Stimulated activated CD4-positive, alpha-beta T cell treated with anti-CD3 and anti-CD28 coated beads, Interleukin-1b, Interleukin-23, amount 100 ng/mL, for 4 hours (primary cell): Measurements from ENCODE around the gene SLC22A23.
A peak's percentile ranks its signal among the peaks of the same experiment; 100 is the strongest.

Experiments
- DNase-seq, 2 donors: peaks; one replicate each; pipeline ENCODE4 v3.0.0-alpha.2; 2020; ENCODE audit warnings: low read depth in 2 of 2

Gene SLC22A23

DNA sequence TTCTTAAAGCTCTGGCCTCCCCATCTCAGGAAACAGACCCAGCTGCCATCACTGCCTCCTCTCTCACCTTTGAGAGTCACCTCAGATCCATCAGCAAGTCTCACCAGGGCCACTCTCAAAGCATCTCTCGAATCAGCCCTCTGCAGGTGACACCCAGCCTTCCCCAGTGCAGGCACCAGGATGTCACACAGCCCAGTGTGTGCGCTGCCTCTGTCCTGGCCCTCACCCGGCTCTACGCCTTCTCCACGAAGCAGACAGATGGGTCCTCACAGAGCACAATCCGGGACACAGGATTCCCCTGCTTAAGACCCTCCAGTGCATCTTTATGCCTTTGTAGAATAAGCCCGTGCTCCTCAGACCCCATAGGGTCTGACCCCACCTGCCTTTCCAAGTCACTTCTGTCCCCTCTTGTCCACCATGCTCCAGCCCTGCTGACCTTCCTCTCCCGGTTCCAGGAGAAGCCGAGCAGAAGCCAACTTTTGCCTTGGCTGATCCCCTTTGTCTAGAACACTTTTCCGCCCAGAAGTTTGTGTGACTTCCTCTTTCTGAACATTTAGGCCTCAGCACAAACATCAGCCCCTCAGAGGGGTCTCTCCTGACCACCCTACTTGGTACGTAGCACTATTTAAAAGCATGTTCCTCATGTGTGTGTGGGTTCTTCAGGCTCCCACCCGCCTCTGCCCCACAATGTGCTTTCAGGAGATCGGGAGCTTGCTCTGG, 137.9 kb downstream of the SLC22A23 start:
- no peak for DNase-seq

DNA sequence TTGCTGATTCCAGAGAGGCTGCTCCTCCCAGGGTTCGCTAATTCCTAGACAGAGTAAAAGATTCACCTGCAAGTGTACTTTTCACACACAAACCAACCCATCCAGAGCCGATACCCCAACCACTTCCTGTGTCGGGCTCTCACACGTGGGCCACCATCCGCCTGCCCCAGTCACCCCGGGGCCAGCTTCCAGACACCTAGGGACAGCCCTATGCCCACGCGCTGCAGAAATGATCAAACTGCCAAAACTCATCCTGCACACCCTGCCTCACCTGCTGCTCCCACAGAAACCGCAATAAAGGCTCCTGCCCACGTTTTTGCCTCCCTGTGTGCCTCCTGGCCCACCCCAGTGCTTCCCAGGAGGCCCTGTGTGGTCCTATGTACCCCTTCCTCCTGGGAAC, 138.6 kb downstream of the SLC22A23 start:
- peak in 1 of 2 donors; percentile 18 for DNase-seq

DNA sequence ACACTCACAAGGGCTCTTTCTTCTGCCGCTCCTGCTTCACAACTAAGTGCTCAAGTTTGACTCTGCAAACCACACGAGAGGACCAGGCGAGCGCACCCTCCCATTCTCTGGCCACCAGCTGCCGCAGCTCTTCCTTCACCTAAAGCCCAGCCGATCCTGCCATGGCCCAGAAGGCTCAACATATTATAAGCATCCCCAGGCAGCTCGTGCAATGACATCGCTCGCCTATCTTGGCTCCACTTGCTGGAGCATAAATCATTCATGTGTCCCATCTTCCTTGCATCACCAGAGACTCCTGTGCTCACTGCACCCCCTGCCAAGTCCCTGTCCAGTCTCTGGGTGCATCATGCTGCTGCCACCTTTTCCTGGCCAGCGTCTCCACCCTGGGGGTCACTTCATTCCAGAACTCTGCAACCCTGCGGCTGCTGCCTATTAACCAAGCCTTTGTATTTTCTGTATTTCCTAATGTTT, 139.1 kb downstream of the SLC22A23 start:
- DNase-seq, result no peak

DNA sequence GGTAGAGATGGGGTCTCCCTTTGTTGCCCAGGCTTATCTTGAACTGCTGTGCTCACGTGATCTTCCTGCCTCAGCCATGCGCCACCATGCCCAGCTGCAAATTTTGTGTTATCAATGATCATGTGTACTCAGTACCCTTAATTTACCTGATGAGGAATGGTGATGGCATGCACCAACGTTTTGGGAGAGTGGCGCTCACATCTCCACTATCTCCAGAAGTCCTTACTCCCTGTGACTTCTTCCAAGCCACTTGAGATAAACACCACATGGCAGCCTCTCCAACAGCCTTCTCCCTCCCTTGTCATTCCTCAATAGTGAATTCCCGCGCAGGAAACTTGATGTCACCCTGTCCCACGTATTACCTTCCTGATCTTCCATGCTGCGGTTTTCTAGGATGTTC, 140.0 kb downstream of the SLC22A23 start:
- no peak for DNase-seq

DNA sequence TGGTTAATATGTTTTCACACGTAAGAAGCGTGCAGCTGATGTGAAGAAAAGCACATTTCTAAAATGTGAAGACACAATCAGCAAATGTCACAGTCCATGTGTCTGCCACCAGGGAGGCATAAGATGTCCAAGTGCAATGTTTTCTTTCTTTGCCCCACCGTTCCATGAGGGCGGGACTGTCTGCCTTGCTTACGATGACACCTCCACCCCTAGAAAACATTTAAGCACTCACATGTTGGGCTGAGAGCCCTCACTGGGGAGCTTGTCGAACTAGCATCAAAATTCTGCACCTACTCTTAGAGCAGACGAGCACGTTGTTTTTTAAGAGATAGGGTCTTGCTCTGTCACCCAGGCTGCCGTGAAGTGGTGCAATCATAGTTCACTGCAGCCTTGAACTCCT, 140.5 kb downstream of the SLC22A23 start:
- no peak for DNase-seq

DNA sequence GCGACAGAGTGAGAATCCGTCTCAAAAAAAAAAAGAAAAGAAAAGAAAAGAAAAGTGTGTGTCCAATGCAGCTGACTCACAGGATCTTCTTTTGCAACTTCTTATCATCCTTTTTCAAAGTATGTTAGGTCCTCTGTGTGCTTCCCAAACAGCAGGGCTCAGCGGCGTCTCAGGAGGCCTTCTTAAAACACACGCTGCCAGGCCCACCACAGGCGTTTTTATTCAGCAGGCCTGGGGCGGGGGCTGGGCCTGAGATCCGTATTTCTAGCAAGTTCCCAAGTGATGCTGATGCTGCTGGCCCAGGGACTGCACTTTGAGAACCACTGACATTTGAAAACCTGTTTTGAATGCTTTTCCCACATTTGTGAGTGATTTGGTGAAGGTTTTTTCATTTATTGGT, 141.0 kb downstream of the SLC22A23 start:
- no peak for DNase-seq

DNA sequence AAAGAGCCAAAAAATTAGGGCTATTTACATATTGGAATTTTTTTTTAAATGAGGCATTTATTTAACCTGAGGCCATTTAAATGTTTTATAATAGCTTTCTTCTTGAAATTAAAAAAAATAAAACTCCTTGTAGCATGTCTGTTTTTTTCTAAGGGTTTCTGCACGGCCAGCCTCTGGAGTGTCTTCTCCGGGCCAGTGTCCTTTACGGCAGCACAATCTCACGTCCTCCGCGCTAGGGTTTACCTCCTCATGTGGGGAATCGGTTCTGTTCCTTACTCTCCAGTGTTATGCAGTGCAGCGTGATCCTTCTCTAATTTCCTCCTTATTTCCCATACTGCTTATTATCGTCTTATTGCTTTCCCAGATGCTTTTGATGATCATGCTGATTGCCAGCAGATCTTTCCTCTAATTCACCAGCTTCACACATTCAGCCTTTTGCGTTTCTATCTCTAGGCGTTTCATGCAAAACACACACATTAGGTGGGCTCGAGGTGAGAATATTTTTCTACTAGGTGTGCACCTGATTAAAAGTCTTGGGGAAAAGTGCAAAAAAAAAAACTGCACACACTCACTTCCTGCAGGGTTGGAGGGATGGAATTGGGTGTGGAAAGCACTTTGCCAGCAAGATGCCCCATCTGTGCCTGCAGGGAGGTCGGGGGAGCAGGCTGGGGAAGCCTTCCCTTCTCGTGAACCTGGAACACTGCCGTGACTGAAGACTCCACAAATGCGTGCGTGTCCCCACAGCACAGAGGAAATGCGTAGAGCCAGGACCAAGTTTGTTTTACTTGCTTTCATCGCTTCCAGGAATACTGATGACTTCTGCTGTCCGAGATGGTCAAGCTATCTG, 142.0 kb downstream of the SLC22A23 start:
- no peak for DNase-seq

DNA sequence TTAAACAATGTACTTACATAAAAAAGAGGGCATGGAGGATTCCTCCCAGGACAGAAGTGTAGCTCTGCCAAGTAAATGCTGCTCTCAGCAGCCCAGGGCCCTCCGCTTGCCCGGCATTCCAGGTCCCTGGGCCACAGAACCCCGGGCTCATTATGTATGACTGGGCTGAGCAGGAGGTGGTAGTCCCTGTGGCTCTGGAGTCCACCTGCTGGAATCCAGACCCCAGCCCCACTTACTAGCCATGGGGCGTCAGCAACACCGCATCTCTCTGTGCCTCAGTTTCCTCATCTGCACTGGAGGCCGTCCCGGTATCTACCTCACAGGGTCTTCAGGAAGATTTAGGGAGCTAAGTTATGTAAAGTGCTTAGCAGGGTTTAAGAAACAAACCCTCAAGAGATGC, 142.7 kb downstream of the SLC22A23 start:
- DNase-seq, result no peak

DNA sequence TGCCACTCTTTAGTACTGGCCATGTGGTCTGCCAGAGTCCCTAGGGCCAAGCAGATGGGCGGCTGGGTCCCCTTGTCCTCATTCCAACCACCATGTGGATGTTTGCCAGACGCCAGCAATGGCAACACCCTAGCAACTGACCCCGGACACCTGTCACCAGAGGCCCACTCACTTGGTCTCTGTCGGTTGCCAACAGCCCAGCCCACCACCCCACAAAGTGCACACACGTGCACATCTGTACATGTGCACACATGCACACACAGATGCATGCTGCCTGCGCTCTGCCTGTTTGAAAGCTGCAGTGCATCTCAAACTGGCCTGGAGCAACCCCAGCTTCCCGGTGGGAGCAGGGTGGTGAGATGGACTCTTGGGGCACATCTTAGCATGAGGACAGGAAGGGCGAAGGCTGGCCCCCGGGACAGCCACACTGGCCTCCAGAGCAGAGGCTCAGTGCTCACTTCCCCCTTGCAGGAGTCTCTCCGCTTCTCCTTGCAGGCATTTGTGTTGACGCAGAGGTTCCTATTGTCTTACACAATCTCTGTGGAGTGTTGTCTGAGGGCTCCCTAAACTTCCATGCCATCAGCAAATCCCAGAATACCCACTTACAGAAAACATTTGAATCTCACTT, 144.1 kb downstream of the SLC22A23 start:
- DNase-seq, result no peak

DNA sequence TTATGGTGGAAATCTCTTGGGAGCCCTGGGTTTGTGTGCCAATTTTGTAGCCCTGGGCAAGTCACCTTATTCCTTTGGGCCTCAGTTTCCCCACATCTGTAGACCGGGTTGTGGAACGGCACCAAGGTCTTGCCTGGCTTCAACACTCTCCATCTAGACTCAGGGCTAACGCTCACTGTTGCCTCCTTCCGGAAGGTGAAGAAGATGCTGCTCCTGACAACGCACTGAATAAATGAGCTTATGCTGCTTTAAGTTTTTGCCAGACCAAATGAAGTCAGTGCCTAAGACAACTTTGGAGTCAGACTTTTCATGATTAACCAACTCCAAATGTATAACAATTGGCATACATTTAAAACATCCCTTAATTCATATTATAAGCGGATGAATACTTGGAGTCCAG, 145.0 kb downstream of the SLC22A23 start:
- no peak for DNase-seq

DNA sequence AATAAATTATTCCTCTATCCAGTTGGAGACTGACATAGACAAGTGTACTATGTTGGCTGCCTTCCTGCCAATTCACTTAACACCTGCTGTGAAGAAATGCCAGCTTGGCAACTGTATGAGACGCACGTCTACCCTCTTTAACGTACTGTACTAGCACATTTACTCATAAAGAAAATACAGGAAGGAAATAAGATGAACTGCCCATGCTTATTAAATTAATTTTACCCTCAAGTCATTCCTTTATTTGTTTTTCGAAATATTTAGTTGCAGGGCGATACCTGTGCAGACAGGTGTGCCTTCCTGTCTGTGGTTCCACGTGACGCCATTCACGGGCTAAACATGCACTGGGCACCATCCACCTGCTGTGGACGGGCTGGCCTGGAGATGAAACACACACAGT, 146.1 kb downstream of the SLC22A23 start:
- no peak for DNase-seq

DNA sequence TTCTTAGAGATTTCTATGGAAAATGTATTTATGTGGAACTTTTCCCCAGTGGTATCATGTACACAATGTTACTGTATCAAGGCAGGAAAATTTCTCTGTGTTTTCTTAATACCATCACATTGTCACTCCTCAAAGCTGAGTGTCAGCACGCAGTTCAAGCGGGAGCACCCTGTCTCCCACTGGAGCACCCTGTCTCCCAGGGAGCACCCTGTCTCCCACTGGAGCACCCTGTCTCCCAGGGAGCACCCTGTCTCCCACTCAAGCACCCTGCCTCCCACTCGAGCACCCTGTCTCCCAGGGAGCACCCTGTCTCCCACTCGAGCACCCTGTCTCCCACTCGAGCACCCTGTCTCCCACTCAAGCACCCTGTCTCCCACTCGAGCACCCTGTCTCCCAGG, 146.8 kb downstream of the SLC22A23 start:
- DNase-seq, result no peak

DNA sequence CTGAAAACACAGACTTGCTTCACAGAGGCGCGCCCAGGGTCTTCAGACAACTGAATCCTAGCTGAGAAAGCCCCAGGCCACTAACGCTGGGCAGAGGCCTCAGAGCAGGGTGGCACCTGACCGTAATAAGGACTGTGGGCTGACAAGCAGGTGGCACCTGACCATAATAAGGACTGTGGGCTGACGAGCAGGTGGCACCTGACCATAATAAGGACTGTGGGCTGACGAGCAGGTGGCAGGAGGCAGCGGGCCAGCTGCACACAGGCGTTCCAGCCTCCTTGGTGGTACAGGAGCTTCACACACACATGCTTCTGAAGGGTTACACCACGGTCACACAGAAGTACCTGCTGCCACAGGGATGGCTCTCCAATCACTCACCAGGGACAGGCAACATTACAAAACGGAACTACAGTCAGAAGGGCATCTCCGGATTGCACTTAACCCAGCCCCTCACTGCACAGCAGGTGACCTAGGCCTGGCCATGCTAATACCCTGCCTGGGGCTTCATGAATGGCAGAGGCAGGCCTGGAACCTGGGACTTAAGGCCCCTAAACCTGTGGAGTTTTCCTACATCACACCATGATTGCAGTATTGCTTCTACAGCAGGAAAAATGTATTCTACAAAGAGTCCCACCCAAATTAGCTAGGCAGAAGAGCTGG, 147.3 kb downstream of the SLC22A23 start:
- no peak for DNase-seq

DNA sequence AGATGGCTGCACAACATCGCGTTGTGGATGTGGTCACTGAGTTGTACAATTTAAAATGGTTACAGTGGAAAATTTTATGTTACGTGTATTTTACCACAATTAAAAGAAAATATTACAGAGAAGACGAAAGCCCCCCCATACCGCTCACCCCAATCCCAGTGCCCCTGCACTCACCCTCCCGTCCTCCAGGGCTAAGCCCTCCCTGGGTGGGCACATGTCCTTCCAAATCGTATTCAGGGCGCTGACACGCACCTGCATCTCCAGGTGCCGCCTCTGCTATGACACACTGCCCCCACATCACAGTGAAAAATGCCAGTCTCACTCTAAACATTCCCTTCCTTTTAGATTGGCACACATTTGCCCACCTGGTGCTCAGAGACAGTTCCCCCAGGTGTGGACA, 148.7 kb downstream of the SLC22A23 start:
- DNase-seq, result no peak

DNA sequence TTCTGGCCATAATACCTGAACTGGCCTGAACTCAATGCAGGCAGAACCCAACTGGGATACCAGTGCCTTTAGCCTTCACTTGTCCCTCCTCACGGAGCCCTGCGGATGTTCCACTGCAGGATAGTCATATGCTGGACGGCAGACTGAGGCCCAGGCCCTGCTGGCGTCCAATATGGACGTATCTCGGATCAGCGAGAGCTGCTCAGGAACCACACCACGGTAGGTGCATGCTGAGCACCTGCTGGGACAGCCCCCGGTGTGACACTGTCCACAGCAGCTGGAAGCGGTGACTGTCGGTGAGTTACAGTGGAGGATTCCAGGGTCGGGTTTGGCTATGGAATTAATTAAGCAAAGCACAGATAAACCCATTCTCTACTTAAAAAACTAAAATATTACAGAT, 149.4 kb downstream of the SLC22A23 start:
- DNase-seq, result no peak

DNA sequence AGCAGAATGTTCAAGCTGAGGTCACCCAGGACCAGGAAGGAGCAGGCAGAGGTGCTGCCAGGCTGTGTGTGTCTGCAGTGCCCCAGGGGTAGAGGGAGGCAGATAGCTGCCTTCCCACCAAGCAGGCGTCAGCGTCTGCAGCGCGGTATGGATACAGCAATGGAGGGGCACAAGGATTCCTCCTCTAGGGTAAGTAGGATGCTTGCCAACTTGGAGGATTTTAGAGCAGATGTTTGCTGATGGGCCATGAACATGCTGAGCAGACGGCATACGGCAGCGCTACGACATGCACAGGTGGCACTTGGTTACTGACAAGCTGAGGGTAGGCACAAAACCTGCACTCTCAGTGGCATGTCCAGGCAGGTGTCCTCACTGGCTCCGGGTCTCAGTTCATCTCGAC, 150.0 kb downstream of the SLC22A23 start:
- no peak for DNase-seq

DNA sequence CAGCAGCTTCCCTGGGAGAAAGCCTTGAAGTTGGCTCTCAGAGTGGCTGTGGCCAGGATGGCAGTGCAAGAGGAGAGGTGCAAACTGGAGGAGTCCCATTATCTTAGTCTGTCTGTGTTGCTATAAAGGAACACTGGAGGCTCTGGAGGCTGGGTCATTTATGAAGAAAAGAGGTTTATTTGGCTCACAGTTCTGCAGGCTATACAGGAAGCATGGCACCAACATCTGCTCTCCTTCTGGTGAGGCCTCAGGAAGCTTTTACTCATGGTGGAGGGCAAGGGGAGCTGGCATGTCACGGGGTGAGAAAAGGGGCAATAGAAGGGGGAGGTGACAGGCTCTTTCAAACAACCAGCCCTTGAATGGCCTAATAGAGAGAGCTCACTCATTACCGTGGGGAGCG, 151.0 kb downstream of the SLC22A23 start:
- DNase-seq, result no peak

DNA sequence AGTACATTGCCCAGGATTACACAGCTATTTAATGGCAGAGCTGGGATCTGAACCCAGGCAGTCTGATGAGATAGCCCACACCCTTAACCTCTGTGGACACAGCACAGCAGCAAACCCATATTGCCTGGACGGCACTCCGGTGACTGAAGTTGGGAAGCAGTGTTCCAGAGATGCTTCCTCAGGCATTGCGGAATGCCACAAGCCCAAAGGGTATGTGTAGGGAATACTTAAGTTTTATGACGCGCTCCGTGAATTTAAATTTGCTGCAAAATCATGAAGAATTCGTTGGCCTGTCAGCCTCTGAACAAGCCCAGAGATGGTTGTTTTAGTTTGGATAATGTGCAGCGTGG, 151.7 kb downstream of the SLC22A23 start:
- DNase-seq, result no peak

DNA sequence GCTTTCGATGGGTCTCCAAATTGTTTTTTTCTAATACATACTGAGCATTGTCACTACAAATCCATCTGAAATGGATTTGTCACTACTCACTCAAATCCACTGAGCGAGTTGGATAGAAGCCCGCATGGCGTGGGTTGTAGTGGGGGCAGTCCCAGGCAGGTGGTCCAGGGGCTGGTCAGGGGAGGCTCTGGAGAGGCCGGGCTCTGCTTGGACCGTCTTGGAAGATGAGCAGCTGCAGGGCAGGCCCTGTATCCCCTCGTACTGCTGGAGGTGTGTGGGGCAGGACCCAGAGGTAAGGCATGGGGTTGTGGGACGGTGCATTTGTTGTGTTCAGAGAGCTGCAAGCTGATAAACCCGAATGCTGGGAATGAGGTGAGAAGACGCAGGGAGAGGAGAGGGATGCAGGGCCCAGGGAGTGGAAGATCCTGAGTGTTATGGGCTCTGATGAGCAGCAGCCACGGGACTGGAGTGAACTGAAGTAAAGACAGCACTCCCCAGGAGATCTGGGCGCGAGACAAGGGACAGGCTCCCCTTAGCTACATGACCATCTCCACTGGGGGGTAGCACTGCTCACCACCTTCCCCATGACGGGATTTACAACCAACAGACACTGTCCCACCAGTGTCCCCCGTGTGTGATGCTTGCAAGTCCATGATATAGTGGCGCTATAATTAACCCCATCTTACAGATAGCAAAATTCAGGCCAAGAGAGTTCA, 152.2 kb downstream of the SLC22A23 start:
- no peak for DNase-seq

DNA sequence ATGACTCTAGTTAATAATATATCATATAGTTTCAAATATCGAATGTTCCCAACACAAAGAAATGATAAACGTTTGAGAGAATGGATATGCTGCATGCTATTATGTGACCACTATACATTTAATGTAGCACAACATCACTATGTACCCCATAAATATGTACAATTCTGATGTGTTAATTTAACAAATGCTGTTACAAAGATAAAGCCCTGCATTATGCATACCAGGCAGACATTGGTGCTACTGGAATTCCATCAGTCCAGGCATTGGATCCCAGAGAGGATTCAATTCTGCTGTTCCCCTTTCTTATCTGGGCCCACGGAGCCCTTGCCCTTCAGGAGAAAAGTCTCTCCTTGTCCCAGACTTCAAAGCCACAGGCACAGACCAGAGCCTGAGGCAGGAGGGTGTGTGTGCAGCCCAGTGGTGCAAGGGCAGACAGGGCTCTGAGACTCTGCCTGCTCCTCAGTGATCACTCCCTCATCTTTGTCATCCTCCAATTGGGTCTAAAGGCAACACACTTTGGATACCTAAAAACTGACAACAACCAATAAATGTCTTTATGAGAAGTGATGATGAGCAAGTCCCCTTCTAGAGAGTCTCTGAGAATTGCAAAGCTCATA, 152.9 kb downstream of the SLC22A23 start:
- no peak for DNase-seq

DNA sequence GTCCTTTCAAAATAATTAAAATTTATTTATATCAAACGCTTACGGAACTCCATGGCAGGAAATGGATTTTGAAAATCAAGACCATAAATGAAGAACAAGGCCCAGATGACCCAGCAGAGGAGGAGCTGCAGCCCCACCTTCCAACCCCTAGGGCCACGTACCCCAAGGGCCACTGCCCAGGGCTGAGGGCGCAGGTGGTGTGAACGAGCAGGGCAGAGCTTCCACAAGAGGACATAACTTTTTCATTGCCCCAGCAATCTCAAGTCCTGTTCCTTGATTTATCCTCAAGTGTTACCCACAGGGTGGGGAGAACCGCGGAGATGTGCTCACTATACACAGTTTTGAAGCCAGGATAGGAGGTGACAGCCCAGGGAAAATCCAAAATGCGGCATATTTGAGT, 155.3 kb downstream of the SLC22A23 start:
- DNase-seq, result no peak
